Measurements from ENCODE around the gene MORN1. TPM values are rescaled to one million over a fixed set of nuclear protein-coding genes. Genes with fewer than 3 reads are reported as not detected.

MORN1 gene
- total RNA-seq, 2 experiments from 2014 or later = 6.2 to 7.9 TPM

DNA sequence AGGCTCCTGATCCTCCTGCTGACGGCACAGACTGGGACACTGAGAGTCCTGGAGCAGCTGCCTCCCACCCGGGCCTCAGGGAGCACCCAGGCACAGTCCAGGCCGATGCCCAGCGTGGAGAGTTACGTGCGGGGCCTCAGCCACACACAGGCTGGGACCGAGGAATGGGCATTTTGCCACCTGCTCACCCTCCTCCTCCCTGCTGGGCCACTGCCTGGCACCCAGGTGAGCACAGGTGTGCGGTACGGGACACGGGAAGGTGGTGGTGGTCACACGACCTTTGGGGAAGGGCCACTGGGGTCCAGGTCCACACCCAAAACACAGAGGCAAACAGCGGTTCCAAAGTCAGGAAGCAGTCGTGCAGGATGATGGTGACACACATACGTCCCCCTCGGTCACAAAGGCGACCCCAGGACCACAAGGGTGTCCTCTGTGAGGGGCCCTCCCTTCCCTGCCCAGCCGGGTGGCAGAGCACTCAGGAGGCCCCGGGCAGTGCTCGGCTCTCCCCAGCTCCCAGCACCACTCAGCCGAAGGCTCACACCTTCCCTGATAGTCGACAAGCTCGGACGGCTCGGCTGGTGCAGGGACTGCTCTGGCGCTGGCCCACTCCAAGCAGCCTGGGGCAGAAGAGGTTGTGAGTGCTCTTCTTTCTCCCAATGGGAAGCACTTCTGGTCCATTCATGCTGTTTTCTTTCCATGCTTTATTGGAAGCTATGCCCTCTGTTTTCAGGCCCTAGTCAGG, 14.3 kb downstream of the MORN1 start:
- no peak overlapping the region for H3K27ac Mint-ChIP-seq
- H3K9me3 Mint-ChIP-seq (ENCODE audit: insufficient read depth) = no peaks in the 10 kb centered on the region
- H3K27me3 Mint-ChIP-seq (ENCODE audit: low read depth) = no peaks in the 10 kb centered on the region
- peaks cover 5% of the 10 kb centered on the region for H3K4me1 Mint-ChIP-seq (ENCODE audit: low read depth)
- no peaks in the 10 kb centered on the region for H3K36me3 Mint-ChIP-seq (ENCODE audit: low read depth)
- ATAC-seq (no peak), DNase-seq (no peak)
- H3K4me3 Mint-ChIP-seq = no peak overlapping the region
- ChIA-PET POLR2A (interaction anchor here (0.8 kb wide), 1 partner anchor 77 kb away, joined by 3 read pairs; no protein-coding TSS in a partner anchor), CTCF (no interaction called here)

DNA sequence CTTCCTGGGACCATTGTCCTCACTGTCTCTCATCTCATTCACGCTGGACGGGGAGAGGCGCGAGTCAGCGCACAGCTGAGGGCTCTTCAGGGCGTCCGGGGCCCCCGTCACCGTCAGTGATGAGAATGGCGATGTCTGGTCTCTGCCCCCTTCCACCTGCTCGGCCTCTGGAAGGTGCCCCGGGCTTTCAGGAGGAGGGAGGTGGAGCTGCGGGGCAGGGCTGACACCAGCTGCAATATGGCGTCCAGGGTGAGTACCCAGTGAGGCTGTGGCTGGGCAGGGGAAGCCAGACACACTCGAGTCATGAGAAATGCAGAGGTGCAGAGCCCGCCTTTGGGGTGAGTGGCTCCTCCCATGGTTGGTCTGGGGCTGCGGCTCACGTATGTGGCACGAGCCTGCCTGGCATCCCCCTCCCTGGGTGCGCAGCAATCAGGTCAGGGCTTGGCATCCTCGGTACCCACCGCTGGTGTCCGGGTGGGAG, 15.1 kb downstream of the MORN1 start:
- no peaks in the 10 kb centered on the region for H3K4me1 Mint-ChIP-seq (ENCODE audit: low read depth)
- H3K36me3 Mint-ChIP-seq (ENCODE audit: low read depth) = no peaks in the 10 kb centered on the region
- no peaks in the 10 kb centered on the region for H3K27me3 Mint-ChIP-seq (ENCODE audit: low read depth)
- H3K27ac Mint-ChIP-seq = no peak overlapping the region
- POLR2A ChIA-PET = no interaction called here
- DNase-seq (no peak), ATAC-seq (no peak)
- H3K9me3 Mint-ChIP-seq (ENCODE audit: insufficient read depth) = no peaks in the 10 kb centered on the region
- no peak overlapping the region for H3K4me3 Mint-ChIP-seq
- CTCF ChIA-PET = interaction anchor here (1.6 kb wide), 1 partner anchor 181 kb away, joined by 6 read pairs; the partner anchor contains the start of gene FAAP20

DNA sequence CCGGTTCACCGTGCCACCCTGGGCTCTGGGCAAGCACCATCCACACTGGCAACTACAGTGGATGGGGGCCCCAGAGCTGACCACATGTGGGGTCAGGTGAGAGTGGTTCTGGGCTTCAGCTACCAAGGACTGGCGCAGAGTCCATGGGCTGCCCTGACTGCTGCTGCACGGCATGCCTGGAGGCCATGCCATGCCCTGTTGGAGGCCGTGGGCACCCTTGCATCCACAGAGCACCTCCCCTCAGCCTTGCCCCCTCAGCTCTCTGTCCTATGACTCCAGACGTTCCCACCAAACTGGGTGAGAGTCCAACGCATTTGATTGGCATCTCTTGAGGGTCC, 15.5 kb downstream of the MORN1 start:
- Mint-ChIP-seq H3K9me3 (ENCODE audit: insufficient read depth) (no peaks in the 10 kb centered on the region), H3K4me1 (ENCODE audit: low read depth) (no peaks in the 10 kb centered on the region), H3K27me3 (ENCODE audit: low read depth) (no peaks in the 10 kb centered on the region), H3K36me3 (ENCODE audit: low read depth) (no peaks in the 10 kb centered on the region), H3K27ac (no peak overlapping the region), H3K4me3 (no peak overlapping the region)
- ATAC-seq (no peak), DNase-seq (no peak)
- ChIA-PET POLR2A (no interaction called here), CTCF (interaction anchor here (1.6 kb wide), 1 partner anchor 181 kb away, joined by 6 read pairs; the partner anchor contains the start of gene FAAP20)

DNA sequence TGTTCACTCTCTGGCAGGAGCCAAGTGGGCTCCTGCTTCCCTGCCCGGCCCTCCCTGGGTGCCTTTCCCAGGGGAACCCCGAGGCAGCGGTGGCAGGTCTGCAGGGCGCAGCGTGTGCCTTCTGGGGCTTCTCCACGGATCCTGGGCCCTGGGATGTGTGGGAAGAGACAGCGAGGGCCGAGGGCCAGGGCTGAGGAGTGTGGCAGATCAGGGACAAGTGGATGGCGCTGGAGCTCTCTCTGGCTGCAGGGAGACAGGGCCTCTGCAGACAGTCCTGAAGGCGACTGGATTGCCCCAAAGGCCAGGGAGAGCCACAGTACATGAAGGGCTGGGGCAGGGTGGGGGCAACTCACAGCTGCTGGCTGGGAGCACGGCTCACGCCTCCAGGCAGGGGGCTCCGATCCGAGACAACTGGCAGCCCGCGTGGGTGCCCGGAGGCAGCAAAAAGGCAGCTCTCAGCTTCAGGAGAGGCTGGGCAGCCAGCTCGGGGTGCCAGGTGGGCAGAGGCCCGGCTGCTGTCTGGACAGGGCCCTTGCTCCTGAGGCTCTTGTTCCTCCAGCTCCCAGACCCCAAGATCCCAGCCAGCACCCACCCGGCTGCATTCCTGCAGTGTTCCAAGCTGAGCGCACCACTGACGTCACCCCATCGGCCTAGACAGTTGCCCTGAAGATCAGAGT, 16.0 kb downstream of the MORN1 start:
- Mint-ChIP-seq H3K4me3 (no peak overlapping the region), H3K27me3 (ENCODE audit: low read depth) (no peaks in the 10 kb centered on the region), H3K36me3 (ENCODE audit: low read depth) (no peaks in the 10 kb centered on the region), H3K9me3 (ENCODE audit: insufficient read depth) (no peaks in the 10 kb centered on the region), H3K4me1 (ENCODE audit: low read depth) (no peaks in the 10 kb centered on the region), H3K27ac (no peak overlapping the region)
- ATAC-seq (no peak), DNase-seq (no peak)
- ChIA-PET CTCF (interaction anchor here (1.6 kb wide), 1 partner anchor 180 kb away, joined by 6 read pairs; the partner anchor contains the start of gene FAAP20), POLR2A (no interaction called here)

DNA sequence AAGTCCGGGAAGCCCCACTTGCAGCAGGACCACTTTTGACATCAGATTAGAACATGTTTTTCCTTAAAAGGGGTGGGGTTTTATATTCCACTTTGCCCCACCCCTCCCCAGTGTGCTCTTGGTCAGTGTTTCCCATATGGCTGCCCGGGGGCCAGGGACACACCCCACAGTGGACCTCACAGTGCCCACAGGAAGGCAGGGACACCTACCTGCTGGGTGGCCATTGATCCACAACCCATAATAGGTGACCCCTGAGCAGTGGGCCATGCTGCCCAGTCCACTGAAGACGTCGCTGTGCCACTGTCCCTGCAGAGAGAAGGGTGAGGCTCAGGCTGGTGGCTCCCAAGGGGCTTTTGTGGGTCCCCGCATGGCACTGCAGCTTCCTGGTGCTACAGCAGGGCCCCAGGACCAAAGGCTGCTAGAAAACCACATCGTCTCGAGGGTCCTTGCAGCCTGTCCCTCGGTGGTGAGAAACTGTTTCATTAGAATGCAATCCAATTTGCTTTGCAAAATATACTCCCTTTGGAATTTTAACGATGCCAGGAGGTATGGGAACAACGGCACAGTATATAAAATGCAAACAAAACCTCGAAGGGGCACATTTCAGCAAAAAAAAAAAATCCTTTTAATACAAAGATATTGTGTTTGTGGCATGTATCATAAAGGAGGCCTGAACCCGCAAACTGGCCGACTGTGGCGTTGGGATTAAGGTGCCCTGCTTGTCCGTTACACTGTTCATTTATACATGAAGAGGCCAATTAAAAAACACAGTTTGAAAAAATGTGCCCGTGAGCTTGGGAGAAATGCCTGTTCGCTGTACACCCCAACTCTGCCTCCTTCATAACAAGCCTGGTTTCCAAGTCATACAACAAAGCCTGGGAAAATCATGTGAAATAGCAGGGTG, 16.9 kb downstream of the MORN1 start:
- DNase-seq (no peak), ATAC-seq (no peak)
- CTCF ChIA-PET = interaction anchor here (1.6 kb wide), 1 partner anchor 179 kb away, joined by 6 read pairs; the partner anchor contains the start of gene FAAP20
- POLR2A ChIA-PET = no interaction called here
- no peaks in the 10 kb centered on the region for H3K9me3 Mint-ChIP-seq (ENCODE audit: insufficient read depth)
- no peak overlapping the region for H3K27ac Mint-ChIP-seq
- no peaks in the 10 kb centered on the region for H3K36me3 Mint-ChIP-seq (ENCODE audit: low read depth)
- H3K4me1 Mint-ChIP-seq (ENCODE audit: low read depth) = no peaks in the 10 kb centered on the region
- H3K27me3 Mint-ChIP-seq (ENCODE audit: low read depth) = no peaks in the 10 kb centered on the region
- H3K4me3 Mint-ChIP-seq = no peak overlapping the region

DNA sequence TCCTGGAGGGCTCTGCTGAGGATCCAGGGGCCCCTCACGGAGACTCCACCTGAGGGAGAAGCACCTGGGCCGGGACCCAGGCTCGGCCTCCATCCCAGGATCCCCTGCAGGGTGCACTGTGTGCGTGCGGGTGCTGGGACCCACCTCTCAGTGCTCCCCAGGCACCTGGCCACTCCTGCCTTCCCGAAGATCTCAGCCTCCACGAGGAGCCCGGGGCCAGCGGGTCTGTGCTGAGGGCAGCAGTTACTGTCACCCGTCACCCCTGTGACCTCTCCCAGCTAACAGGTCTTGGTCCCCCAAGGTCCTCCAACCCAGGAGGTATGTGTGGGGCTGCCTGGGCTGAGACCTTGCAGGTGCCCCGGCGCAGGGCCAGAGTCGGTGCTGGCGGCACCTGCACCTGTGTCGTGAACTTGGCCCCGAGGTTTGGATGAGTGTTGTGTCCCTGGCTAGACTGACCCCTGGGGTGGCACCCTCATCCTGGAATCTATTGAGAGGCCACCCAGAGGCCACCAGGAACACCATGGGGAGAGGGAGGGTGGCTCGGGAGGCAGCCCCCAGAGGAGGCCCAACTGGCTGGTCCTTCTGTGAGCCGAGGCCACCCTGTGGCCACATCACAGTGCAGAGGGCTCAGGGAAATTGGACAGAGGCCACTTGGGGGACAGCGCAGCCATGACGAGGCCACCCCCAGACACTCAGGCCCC, 17.7 kb downstream of the MORN1 start:
- ChIA-PET CTCF (no interaction called here), POLR2A (no interaction called here)
- no peak for ATAC-seq
- H3K4me1 Mint-ChIP-seq (ENCODE audit: low read depth) = no peaks in the 10 kb centered on the region
- H3K27me3 Mint-ChIP-seq (ENCODE audit: low read depth) = no peaks in the 10 kb centered on the region
- H3K4me3 Mint-ChIP-seq = no peak overlapping the region
- DNase-seq = no peak
- H3K9me3 Mint-ChIP-seq (ENCODE audit: insufficient read depth) = no peaks in the 10 kb centered on the region
- H3K27ac Mint-ChIP-seq = no peak overlapping the region
- H3K36me3 Mint-ChIP-seq (ENCODE audit: low read depth) = no peaks in the 10 kb centered on the region

DNA sequence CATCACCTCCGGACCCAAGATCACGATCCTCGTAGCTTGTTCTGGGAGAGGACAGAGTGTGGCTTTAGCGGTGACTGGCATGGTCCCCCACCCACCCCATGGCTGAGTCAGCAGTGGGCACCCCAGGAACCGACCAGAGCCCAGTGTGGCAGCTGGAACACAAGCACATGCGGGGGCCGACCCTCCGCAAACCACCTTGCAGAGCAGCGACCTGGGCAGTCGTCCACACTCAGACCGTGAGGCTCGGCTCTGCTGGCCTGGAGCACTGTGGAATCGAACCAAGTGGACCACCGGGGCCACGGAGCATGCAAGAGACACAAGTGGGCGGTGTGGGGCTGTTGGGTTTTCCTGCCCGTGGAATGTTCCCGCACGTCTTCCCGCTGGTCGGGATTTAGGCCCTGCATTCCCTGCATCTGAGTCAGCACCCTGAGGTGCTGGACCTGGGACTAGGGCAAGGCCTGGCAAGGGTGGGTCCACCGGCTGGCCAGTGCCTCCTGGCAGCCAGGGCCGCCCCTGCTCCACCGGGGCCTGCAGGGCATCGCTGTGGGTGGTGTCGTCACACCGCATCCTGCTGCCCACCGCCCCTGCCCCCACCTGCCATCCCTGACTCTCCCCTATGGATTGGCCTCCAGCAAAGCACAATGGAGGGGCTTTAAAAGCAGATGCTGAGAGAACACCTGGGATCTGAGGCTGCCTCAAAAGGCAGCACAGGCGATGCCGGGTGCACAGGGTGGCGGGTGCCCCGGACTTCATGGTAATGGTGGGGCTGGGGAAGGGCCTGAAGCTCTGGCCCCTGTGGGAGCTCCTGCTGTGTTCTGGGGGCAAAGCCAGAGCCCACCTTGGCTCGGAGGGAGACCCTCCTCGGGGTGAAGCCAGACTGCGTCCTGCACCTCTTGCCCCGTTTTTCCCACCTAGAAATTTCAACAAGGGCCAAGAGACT, 18.5 kb downstream of the MORN1 start:
- no peak overlapping the region for H3K4me3 Mint-ChIP-seq
- H3K4me1 Mint-ChIP-seq (ENCODE audit: low read depth) = no peaks in the 10 kb centered on the region
- DNase-seq = no peak
- POLR2A ChIA-PET = no interaction called here
- CTCF ChIA-PET = no interaction called here
- H3K27me3 Mint-ChIP-seq (ENCODE audit: low read depth) = no peaks in the 10 kb centered on the region
- H3K27ac Mint-ChIP-seq = no peak overlapping the region
- no peak for ATAC-seq
- H3K9me3 Mint-ChIP-seq (ENCODE audit: insufficient read depth) = no peaks in the 10 kb centered on the region
- H3K36me3 Mint-ChIP-seq (ENCODE audit: low read depth) = no peaks in the 10 kb centered on the region

DNA sequence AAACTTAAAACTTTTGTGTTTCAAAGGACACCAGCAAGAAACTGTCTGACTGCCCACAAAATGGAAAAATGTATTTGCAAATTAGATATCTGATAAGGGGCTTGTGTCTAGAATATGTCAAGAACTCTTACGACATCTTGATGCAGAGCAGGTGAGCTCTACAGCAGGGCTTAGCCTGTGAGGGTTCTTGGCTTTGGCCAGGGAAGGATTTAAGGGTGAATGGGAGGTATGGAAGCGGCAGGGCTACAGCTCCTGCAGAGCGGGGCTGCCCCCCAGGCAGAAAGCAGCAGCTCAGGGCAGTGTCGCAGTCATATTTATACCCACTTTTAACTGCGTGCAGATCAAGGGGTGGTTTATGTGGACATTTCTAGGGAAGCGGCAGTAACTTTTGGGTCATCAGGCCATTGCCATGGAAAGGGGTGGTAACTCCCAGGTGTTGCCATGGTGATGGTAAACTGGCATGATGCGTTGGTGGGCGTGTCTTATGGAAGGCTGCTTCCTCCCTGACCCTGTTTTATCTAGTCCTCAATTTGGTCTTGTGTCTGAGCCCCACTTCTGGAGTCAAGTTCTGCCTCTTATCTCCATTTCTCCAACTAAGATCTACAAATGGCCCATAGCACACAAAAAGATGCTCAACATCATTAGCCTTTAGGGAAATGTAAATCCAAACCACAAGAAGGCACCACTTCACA, 23.2 kb downstream of the MORN1 start:
- no peaks in the 10 kb centered on the region for H3K27me3 Mint-ChIP-seq (ENCODE audit: low read depth)
- H3K4me1 Mint-ChIP-seq (ENCODE audit: low read depth) = no peaks in the 10 kb centered on the region
- H3K9me3 Mint-ChIP-seq (ENCODE audit: insufficient read depth) = peaks cover 6% of the 10 kb centered on the region
- H3K27ac Mint-ChIP-seq = no peak overlapping the region
- ChIA-PET POLR2A (no interaction called here), CTCF (no interaction called here)
- no peak for ATAC-seq
- DNase-seq = no peak
- no peak overlapping the region for H3K4me3 Mint-ChIP-seq
- H3K36me3 Mint-ChIP-seq (ENCODE audit: low read depth) = no peaks in the 10 kb centered on the region

DNA sequence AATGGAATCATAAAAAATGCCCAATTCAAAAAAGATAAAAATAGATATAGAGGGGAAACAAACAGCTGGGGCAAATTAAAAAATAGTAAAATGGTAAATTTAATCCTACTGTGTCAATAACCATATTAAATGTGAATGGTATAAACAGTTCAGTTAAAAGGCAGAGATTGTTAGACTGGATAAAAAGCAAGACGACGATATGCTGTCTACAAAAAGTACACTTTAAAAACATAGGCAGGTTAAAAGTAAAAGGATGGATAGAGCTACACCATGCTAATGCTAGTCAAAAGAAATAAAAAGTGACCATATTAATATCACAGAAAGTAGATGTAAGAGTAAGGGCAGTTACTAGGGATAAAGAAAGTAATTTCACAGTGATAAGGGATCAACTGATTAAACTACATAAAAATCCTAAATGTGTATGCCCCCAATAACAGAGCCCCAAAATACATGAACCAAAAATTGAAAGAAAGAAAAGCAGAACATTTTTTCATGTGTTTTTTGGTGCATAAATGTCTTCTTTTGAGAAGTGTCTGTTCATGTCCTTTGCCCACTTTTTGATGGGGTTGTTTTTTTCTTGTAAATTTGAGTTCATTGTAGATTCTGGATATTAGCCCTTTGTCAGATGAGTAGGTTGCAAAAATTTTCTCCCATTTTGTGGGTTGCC, 27.4 kb downstream of the MORN1 start:
- Mint-ChIP-seq H3K4me1 (ENCODE audit: low read depth) (no peaks in the 10 kb centered on the region), H3K4me3 (no peak overlapping the region), H3K27me3 (ENCODE audit: low read depth) (no peaks in the 10 kb centered on the region), H3K36me3 (ENCODE audit: low read depth) (no peaks in the 10 kb centered on the region), H3K9me3 (ENCODE audit: insufficient read depth) (peaks cover 6% of the 10 kb centered on the region), H3K27ac (no peak overlapping the region)
- DNase-seq = no peak
- ChIA-PET POLR2A (no interaction called here), CTCF (no interaction called here)
- ATAC-seq = no peak
